Ishikawa (cell line): ENCODE data around the gene EYA4.

Experiments
- CEBPB ChIP-seq: IDR thresholded peaks from 2 replicates; pipeline ENCODE4 v1.6.1; 2012
- CREB1 ChIP-seq: IDR thresholded peaks from 2 replicates; pipeline ENCODE4 v1.6.1; 2012; ENCODE audit warnings: low read depth
- EGR1 ChIP-seq: IDR thresholded peaks from 2 replicates; pipeline ENCODE4 v1.6.1; 2012
- EP300 ChIP-seq: IDR thresholded peaks from 2 replicates; pipeline ENCODE4 v1.6.1; 2012; ENCODE audit warnings: borderline replicate concordance
- FOXM1 ChIP-seq: IDR thresholded peaks from 2 replicates; pipeline ENCODE4 v1.6.1; 2012; ENCODE audit warnings: low read depth, borderline replicate concordance
- MAX ChIP-seq: IDR thresholded peaks from 2 replicates; pipeline ENCODE4 v1.6.1; 2012
- NFIC ChIP-seq: IDR thresholded peaks from 2 replicates; pipeline ENCODE4 v1.6.1; 2012
- RAD21 ChIP-seq: IDR thresholded peaks from 2 replicates; pipeline ENCODE4 v1.6.1; 2012; ENCODE audit warnings: low read depth
- REST ChIP-seq: IDR thresholded peaks from 2 replicates; pipeline ENCODE4 v1.6.1; 2012; ENCODE audit warnings: low read depth, mild to moderate bottlenecking
- TAF1 ChIP-seq: IDR thresholded peaks from 2 replicates; pipeline ENCODE4 v1.6.1; 2012; ENCODE audit warnings: low read depth, mild to moderate bottlenecking
- TCF12 ChIP-seq: IDR thresholded peaks from 2 replicates; pipeline ENCODE4 v1.6.1; 2012; ENCODE audit warnings: low read depth
- TEAD4 ChIP-seq: IDR thresholded peaks from 2 replicates; pipeline ENCODE4 v1.6.1; 2012
- USF1 ChIP-seq: IDR thresholded peaks from 2 replicates; pipeline ENCODE4 v1.6.1; 2012
- YY1 ChIP-seq: IDR thresholded peaks from 2 replicates; pipeline ENCODE4 v1.6.1; 2012; ENCODE audit warnings: low read depth
- ZBTB7A ChIP-seq: IDR thresholded peaks from 2 replicates; pipeline ENCODE4 v1.6.1; 2012; ENCODE audit warnings: low read depth

The EYA4 gene

GRCh38 chr6:133350928-133351327 lies 109.8 kb downstream of the EYA4 start:
- TF ChIP-seq TCF12 (no peak), EGR1 (no peak), EP300 (no peak), CEBPB (no peak), YY1 (no peak), REST (no peak), MAX (no peak), ZBTB7A (no peak), NFIC (no peak), USF1 (no peak), CREB1 (no peak), TAF1 (no peak), TEAD4 (no peak), FOXM1 (no peak)

- TF ChIP-seq YY1, result no peak
- TF ChIP-seq CREB1, result no peak
- TF ChIP-seq ZBTB7A, result no peak
- TF ChIP-seq TAF1, result no peak
- TF ChIP-seq EGR1, result no peak
- TF ChIP-seq TCF12, result no peak
Measured at GRCh38 chr6:133352046-133352445, 110.9 kb downstream of the EYA4 start.

GRCh38 chr6:133353061-133353460 lies 111.9 kb downstream of the EYA4 start:
- TF ChIP-seq TAF1, result no peak
- no peak for TF ChIP-seq YY1
- no peak for TF ChIP-seq MAX
- no peak for TF ChIP-seq REST
- no peak for TF ChIP-seq NFIC
- no peak for TF ChIP-seq CREB1
- TF ChIP-seq TCF12, result no peak
- TF ChIP-seq TEAD4, result no peak
- no peak for TF ChIP-seq ZBTB7A
- no peak for TF ChIP-seq RAD21
- TF ChIP-seq FOXM1, result no peak
- TF ChIP-seq USF1, result no peak
- TF ChIP-seq EGR1, result no peak
- TF ChIP-seq EP300, result no peak
- no peak for TF ChIP-seq CEBPB

- TF ChIP-seq CREB1, result no peak
- no peak for TF ChIP-seq NFIC
- no peak for TF ChIP-seq REST
- no peak for TF ChIP-seq USF1
- TF ChIP-seq EGR1, result no peak
- no peak for TF ChIP-seq TCF12
- TF ChIP-seq CEBPB, result no peak
- no peak for TF ChIP-seq TEAD4
- no peak for TF ChIP-seq FOXM1
- no peak for TF ChIP-seq RAD21
- no peak for TF ChIP-seq YY1
- no peak for TF ChIP-seq EP300
Measured at GRCh38 chr6:133355922-133356321, 114.8 kb downstream of the EYA4 start.
